ENCODE results near the gene AKAP13.
"Not testable (repeated sequence)": the region's sequence is repeated elsewhere in the genome, so short reads cannot be mapped to it uniquely, and the experiment has no call there.

AKAP13 gene

GRCh38 chr15:85780225-85780985, 400.0 kb downstream of the AKAP13 start:
- DNase-seq: peak; percentile 68

GRCh38 chr15:85781099-85781498, 400.7 kb downstream of the AKAP13 start:
- no peak for DNase-seq

GRCh38 chr15:85782064-85782463, 401.7 kb downstream of the AKAP13 start:
- DNase-seq: no peak

- DNase-seq: peak; percentile 85
Observed at GRCh38 chr15:85785887-85786780, 405.7 kb downstream of the AKAP13 start.

GRCh38 chr15:85786781-85787114, 406.3 kb downstream of the AKAP13 start:
- DNase-seq: no peak

GRCh38 chr15:85788771-85789495, 408.5 kb downstream of the AKAP13 start:
- DNase-seq: no peak

GRCh38 chr15:85789496-85789875, 409.1 kb downstream of the AKAP13 start:
- no peak for DNase-seq

- no peak for DNase-seq
Observed at GRCh38 chr15:85792102-85792731, 411.8 kb downstream of the AKAP13 start.

- no peak for DNase-seq
Observed at GRCh38 chr15:85792912-85793590, 412.6 kb downstream of the AKAP13 start.

GRCh38 chr15:85793641-85794597, 413.5 kb downstream of the AKAP13 start:
- peak; percentile 64 for DNase-seq

- DNase-seq: peak; percentile 94
Observed at GRCh38 chr15:85794598-85795336, 414.4 kb downstream of the AKAP13 start, which contains the start of gene KLHL25. KLHL25 (minus strand) TSS chr15:85794925; CDS start chr15:85769810, 25,115 bp downstream.

- DNase-seq: no peak
Observed at GRCh38 chr15:85795337-85796305, 415.2 kb downstream of the AKAP13 start.

GRCh38 chr15:85796371-85796770, 416.0 kb downstream of the AKAP13 start:
- DNase-seq: not testable (repeated sequence)

Data from NCI-H69 (cell line).